AG08395 (cell line): ENCODE results near the gene HES4.
"Not testable (repeated sequence)": the region's sequence is repeated elsewhere in the genome, so short reads cannot be mapped to it uniquely, and the experiment has no call there.

Source experiments
- DNase-seq: peaks from one replicate; pipeline ENCODE4 v3.0.0; 2012; ENCODE audit warnings: mixed read lengths, low spot score

The HES4 gene

GRCh38 chr1:1018321-1018685, 18.4 kb upstream of the HES4 start:
- DNase-seq = not testable (repeated sequence)

DNA sequence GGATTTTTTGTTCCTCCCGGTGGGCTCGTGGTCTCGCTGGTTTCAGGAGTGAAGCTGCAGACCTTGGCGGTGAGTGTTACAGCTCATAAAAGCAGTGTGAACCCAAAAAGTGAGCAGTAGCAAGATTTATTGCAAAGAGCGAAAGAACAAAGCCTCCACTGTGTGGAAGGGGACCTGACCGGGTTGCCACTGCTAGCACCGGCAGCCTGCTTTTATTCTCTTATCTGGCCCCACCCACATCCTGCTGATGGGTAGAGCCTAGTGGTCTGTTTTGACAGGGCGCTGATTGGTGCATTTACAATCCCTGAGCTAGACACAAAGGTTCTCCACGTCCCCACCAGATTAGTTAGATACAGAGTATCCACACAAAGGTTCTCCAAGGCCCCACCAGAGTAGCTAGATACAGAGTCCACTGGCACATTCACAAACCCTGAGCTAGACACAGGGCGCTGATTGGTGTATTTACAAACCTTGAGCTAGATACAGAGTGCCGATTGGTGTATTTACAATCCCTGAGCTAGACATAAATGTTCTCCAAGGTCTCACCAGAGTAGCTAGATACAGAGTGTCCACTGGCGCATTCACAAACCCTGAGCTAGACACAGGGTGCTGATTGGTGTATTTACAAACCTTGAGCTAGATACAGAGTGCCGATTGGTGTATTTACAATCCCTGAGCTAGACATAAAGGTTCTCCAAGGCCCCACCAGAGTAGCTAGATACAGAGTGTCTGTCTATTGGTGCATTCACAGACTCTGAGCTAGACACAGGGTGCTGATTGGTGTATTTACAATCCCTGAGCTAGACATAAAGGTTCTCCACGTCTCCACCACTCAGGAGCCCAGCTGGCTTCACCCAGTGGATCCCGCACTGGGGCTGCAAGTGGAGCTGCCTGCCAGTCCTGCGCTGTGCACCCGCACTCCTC, 17.8 kb upstream of the HES4 start:
- DNase-seq = not testable (repeated sequence)

GRCh38 chr1:1014799-1015681, 15.1 kb upstream of the HES4 start:
- DNase-seq = no peak

DNA sequence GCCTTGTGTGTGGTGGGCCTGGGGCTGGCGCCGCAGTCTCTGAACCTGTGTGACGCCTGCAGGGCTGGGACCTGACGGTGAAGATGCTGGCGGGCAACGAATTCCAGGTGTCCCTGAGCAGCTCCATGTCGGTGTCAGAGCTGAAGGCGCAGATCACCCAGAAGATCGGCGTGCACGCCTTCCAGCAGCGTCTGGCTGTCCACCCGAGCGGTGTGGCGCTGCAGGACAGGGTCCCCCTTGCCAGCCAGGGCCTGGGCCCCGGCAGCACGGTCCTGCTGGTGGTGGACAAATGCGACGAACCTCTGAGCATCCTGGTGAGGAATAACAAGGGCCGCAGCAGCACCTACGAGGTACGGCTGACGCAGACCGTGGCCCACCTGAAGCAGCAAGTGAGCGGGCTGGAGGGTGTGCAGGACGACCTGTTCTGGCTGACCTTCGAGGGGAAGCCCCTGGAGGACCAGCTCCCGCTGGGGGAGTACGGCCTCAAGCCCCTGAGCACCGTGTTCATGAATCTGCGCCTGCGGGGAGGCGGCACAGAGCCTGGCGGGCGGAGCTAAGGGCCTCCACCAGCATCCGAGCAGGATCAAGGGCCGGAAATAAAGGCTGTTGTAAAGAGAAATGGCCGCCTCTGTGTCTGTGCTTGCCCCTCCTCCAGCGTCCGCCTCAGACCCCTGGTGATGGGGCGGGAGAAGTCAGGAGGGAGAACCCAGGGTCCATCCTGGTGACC, 14.2 kb upstream of the HES4 start:
- peak; percentile 50 for DNase-seq

GRCh38 chr1:1013105-1013921, 13.4 kb upstream of the HES4 start, which contains the start of gene ISG15:
TSS of gene ISG15 (plus strand) at chr1:1013497. CDS start at chr1:1013574, 77 bp downstream.
- DNase-seq = peak; percentile 81

DNA sequence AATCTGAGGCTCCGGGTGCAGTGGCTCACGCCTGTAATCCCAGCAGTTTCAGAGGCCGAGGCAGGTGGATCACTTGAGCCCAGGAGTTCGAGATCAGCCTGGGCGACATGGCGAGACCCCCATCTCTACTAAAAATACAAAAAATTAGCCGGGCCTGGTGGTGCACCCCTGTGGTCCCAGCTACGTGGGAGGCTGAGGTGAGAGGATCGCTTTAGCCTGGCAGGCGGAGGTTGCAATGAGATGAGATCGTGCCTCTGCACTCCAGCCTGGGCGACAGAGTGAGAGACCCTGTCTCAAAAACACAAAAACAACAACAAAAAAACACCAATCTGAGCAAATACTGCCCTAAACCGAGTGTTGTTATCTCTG, 12.8 kb upstream of the HES4 start:
- not testable (repeated sequence) for DNase-seq

- DNase-seq = no peak
Observed at GRCh38 chr1:1011396-1011949, 11.6 kb upstream of the HES4 start.

GRCh38 chr1:1010131-1010530, 10.2 kb upstream of the HES4 start:
- DNase-seq = not testable (repeated sequence)

DNA sequence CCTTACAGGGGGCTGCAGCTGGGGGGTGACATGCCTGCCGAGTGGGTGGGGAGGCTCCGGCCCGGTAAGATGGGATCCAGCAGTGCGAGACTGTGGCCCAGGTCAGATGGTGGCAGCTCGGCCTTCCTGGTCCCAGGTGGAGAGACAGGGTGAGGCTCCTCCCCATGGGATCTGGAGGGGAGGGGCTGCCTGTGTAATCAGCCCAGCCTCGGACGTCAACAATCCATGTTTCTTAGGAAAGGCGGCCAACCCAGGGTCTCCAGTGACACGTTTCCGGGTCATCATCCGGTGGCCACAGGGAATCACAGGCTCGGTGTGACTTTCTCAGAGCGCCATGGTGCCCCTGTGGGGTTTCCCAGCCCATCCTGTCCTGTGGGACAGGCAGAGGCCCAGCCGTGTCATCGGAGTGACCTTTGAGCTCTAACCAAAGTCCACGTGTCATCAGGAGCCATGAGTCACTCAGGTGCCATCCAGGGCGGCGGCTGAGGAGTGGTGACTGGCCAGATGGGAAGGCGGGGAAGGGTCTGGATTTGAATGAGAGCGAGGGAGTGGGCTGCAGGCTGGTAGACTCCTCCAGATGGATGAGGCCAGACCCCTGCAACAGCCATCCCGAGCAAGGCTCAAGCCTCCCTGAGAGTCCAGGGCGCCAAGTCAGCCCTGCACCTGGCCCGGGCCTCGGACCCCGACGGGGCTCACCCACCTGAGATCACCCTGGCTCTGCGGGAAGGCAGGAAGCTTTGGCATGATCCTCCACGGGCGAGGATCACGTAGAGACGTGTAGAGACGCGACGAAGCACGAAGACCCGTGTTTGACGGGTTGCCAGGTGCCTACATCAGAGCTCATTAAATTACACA, 6.6 kb upstream of the HES4 start:
- no peak for DNase-seq

DNA sequence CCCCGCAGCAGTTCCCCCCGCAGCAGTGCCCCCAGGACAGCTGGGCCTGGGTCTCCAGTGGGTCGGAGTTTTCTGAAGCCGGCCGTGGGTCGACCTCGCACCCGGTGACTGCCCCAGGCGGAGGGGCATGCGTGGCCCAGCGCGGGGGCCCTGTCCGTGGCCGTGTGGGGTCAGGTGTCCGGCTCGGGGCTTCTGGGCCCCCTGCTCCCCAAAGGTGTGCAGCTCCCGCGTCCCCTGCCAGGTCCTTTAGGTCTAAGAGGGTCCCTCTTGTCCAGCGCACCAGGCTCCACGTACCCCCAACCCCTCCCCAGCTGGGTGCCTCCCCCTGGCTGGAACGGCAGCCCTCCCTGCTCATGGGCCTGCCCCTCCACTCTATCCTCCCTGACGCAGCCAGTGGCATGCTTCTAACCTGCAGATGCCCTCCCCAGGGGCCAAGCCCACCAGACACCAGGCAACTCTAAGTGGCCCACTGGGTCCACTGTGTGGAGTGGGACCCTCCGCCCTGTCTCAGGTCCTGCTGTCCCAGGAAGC, 5.9 kb upstream of the HES4 start:
- DNase-seq = no peak

GRCh38 chr1:1004780-1005697, 5.1 kb upstream of the HES4 start:
- DNase-seq = no peak

- no peak for DNase-seq
Observed at GRCh38 chr1:1004420-1004779, 4.5 kb upstream of the HES4 start.

- no peak for DNase-seq
Observed at GRCh38 chr1:1003618-1004419, 3.9 kb upstream of the HES4 start.

- DNase-seq = no peak
Observed at GRCh38 chr1:1001057-1001783, 1.3 kb upstream of the HES4 start.

DNA sequence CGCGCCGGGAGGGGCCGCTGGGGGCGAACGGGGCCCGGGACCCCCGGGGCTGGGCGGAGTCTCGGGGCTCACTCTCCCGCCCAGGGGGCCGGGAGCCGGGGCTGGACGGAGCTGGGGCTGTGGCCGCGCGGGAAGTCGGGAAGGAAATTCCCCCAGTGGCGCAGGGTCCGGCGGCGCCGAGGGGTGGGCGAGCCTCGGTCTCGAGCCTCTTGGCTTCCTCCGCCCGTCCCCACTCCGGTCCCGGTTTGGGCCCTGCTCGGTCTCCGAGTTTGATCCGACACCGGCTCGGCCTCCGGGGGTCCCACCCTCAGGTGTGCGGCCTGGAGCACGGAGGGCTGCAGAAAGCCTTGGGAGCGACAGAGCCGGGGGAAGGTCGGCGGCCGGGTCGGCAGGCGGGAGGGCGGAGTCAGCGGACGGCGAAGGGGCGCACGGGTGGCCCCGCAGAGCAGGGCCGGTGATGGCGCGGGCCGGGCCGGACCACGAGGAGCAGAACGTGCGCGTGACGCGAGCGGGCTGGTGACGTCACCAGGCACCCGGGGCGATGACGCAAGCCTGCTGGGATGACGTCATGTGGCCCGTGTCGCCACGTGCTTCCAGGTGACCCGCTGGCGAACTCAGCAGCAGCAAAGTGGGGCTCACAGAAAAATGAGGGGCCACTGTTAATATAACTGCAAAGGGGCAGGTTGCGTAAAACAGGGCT, 610 bp upstream of the HES4 start:
- DNase-seq = peak; percentile 93

- no peak for DNase-seq
Observed at GRCh38 chr1:998995-999724, 737 bp downstream of the HES4 start.
